ENCODE results near the gene RAD51B.

GRCh38 chr14:68226523-68226922 is 406.9 kb downstream of the RAD51B start:
- TF ChIP-seq, protein P1, sequence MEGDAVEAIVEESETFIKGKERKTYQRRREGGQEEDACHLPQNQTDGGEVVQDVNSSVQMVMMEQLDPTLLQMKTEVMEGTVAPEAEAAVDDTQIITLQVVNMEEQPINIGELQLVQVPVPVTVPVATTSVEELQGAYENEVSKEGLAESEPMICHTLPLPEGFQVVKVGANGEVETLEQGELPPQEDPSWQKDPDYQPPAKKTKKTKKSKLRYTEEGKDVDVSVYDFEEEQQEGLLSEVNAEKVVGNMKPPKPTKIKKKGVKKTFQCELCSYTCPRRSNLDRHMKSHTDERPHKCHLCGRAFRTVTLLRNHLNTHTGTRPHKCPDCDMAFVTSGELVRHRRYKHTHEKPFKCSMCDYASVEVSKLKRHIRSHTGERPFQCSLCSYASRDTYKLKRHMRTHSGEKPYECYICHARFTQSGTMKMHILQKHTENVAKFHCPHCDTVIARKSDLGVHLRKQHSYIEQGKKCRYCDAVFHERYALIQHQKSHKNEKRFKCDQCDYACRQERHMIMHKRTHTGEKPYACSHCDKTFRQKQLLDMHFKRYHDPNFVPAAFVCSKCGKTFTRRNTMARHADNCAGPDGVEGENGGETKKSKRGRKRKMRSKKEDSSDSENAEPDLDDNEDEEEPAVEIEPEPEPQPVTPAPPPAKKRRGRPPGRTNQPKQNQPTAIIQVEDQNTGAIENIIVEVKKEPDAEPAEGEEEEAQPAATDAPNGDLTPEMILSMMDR (IDR thresholded peaks at IDR 0.05), result no peak
- TF ChIP-seq POLR2AphosphoS5 (IDR thresholded peaks at IDR 0.05), result no peak
